NCI-H526 treated with DMSO at 0.1 percent for 48 hours (cell line): Measurements from ENCODE around the gene DNASE1L1.

Experiments used
- DNase-seq: peaks from one replicate; lab custom pipeline; 2025; lab: John Stamatoyannopoulos, UW

The DNASE1L1 gene

DNA sequence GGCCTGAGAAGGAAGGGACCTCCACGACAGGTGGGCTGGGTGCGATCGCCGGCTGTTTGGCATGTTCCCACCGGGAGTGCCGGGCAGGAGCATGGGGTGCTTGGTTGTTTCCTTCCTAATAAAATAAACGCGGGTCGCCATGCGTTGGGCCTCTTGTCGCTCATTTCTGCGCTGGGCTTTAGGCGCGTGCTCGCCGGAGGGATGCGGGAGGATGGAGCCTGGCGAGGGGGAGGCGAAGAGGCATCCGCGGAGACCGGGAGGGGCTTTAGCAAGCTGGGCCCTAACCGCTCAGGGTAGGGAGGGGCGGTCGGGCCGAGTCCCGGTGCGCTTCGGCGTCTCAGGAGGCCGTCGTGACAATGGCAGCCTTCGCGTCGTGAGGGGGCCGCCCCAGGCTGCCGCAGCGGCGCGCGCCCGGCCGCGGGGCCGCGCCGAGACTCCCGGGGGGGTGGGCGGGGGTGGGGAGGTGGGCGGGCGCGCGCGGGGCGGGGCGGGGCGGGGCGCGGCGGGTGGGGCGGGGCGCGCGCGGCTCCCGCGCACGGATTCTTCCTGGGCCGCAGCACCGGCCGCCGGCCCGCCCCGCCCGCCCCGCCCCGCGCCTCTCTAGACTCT lies 27.4 kb upstream of the DNASE1L1 start:
- DNase-seq: peak; percentile 29

DNA sequence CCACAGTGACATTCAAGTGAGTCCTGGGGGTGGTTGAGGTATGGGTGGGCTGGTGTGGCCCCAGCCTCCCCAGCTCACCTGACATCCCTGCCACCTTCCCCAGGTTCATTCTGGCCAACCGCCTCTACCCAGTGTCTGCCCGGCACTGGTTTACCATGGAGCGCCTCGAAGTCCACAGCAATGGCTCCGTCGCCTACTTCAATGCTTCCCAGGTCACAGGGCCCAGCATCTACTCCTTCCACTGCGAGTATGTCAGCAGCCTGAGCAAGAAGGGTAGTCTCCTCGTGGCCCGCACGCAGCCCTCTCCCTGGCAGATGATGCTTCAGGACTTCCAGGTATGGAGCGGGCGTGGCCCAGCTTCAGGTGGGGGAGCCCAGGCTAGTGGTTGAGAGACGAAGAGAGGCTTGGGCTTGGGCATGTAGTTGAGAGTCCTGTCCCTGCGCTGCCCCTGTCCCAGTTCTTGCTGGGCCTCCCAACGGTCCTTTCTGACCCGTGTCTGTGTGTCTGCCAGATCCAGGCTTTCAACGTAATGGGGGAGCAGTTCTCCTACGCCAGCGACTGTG lies 26.2 kb upstream of the DNASE1L1 start:
- no peak for DNase-seq

DNA sequence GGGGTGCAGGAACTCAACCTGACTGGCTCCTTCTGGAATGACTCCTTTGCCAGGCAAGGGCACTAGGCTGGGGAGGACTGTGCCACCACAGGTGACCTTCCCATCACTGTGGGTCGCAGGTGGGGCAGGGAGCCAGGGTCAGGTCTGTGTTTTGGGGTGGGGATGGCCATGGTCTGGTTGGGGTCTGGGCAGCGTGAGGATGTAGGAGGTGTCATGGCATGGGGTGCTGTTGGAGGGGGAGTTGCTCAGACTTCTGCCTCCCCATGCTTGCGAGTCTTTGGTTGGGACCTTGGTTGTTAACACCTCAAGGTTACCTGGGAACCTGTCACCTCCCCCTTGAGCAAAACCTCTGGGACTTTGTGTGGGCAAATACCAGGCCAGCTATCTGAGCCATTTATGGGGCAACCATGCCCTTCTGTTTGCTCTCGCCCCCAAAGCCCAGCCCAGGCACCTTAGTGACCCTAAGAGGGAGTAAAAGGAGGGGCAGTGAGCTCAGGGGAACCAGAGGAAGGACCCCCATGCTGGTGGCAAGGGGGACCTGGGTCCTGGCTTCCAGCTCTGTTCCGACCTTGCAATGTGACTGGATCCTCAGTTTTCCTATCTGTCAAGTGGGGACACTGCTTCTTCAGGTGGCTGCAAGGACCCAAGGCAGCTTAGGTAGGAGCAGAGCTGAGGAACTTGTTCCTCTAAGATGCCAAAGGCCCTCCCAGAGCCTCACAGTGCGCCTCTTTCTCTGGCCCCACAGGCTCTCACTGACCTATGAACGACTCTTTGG lies 25.5 kb upstream of the DNASE1L1 start:
- no peak for DNase-seq

DNA sequence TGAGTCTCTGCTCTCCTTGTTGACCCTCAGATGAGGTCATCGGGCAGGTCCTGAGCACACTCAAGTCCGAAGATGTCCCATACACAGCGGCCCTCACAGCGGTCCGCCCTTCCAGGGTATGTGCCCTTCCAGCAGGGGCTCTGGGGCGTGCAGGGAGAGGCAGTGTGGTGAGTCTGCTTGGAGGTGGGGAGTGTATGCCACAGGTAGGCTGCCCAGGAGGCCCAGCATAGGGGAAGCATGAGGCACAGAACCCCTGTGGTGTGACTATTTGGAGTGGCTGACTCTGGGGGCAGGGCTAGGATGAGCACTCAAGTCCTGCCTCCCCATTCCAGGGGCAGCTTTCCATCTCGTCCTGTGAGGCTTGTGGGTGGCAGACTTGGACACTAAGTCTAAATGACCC lies 24.6 kb upstream of the DNASE1L1 start:
- no peak for DNase-seq

DNA sequence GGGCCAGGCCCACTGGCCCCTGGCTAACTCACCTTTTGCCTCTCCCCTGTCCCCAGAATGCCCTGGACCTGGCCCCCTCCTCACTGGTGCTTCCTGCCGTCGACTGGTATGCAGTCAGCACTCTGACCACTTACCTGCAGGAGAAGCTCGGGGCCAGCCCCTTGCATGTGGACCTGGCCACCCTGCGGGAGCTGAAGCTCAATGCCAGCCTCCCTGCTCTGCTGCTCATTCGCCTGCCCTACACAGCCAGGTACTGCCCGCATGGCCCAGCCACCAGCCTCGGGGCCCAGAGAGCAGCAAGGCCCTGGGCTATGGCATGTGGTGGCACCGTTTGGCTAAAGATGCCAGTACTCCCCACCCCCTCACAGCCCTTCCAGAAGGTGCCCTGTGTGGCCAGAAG lies 23.2 kb upstream of the DNASE1L1 start:
- no peak for DNase-seq

- DNase-seq: no peak
Measured at GRCh38 chrX:154431341-154431740, 22.3 kb upstream of the DNASE1L1 start.

GRCh38 chrX:154430916-154431315 lies 21.9 kb upstream of the DNASE1L1 start:
- DNase-seq: no peak

DNA sequence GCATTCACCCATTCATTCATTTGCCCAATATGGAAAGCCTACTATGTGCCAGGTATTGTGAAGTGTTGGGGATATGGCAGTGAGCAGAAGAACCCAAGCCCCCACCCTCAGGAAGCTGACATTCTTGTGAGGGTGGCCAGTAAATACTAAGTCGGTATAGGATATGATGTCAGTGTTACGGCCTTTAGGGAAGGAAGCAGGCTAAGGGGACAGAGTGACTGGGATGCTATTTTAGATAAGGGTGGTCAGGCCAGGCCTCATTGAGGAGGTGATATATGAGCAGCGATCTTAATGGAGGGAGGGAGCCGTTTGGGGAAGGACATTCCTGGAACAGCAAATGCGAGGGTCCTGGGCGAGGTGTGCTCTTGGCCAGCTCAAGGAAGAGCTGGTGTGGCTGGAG lies 21.4 kb upstream of the DNASE1L1 start:
- no peak for DNase-seq

DNA sequence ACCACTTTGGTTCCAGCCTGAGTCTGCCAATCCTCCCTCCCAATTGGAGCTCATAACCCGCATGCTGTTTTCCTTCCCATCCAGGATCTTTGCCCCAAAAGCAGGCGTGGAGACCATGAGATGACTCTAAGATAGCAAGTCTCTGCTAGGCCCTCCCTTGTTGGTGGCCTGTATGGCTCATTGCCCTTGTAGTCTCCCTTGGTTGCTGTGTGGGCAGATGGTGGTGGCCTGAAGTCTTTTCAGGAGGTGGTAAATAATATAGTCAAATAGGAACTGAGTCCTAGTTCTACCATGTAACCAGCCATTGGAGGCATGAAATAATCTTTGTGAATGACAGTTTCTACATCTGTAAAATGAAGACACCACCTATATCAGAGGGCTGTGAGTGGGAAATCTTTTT lies 20.7 kb upstream of the DNASE1L1 start:
- no peak for DNase-seq

DNA sequence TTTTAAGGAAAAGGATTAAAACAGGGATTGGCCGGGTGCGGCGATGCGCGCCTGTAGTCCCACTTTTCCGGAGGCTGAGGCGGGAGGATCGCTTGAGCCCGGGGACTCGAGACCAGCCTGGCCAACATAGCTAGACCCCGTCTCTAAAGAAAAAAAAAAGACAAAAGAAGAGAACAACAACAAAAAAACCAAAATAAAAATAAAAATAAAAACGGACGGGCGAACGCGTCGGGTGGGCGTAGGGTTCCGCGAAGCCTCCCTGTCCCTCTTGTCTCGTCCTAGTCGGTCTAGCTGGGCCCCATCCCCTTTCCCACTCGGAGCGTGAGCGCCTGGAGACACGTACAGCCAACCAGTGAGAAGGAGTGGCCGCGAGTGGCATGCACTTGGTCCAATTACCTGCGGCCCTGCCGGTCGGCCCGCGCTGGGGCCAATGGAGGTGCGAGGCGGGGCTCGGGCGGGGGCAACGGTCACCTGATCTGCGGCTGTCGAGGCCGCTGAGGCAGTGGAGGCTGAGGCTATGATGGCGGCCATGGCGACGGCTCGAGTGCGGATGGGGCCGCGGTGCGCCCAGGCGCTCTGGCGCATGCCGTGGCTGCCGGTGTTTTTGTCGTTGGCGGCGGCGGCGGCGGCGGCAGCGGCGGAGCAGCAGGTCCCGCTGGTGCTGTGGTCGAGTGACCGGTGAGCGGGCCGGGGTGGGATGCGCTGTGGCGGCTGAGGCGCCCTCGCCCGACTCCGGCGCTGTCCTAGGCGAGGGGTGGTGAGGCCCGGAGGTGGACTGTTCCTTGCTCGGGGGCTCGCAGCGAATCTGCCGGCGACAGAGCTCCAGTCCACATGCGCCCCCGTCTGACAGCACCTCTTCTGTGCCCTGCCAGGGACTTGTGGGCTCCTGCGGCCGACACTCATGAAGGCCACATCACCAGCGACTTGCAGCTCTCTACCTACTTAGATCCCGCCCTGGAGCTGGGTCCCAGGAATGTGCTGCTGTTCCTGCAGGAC lies 19.4 kb upstream of the DNASE1L1 start, which contains the start of gene ATP6AP1:
Gene ATP6AP1 (plus strand): TSS at position 502 of the 996 bp plus-strand sequence. CDS start 16 bp downstream, at position 518.
- peak; percentile 97 for DNase-seq

GRCh38 chrX:154426916-154427770 lies 18.1 kb upstream of the DNASE1L1 start:
- no peak for DNase-seq

DNA sequence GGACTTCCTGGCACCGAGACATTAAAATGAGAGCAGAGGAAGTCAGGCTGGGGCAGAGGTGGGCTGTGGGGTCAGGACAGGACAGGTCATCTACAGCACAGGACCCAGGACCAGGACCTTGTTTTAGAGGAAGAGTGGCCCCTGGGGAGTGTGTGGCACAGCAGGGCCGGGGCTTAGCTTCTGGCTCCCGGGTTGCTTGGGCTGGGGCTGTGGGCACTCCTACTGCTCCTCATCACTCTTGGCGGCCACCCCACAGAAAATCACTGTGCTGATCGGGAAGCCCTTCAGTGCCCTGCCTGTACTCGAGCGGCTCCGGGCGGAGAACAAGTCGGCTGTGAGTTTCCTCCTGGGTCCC lies 11.3 kb upstream of the DNASE1L1 start:
- DNase-seq: no peak

DNA sequence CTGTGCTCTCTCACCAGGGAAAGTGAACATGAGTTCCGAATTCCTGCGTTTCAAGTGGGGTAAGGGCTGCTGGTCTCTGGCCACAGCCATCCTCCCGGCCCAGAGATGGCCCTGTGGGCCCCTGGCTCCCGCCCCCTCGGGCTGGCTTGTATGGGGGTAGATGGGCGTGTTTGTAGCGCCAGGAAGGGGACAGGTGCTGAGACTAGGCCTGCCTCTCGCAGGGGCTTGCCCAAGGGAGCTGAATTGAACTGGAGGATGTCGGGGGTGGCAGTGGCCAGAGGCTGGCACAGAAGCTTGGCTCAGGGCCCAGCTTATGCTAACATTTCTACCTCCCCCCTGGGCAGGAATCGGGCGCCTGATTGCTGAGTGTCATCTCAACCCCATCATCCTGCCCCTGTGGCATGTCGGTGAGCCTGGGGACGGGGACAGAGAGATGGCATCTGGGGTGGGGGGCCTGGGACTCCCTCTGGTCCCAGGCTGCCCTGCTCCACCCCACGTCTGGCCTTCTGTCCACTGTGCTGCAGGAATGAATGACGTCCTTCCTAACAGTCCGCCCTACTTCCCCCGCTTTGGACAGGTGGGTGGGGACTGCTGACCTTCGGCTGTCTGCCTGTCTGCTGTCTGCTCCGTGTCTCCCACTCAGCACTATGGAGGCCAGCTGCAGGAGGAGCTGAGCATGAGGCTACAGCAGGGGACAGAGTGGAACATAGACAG lies 10.8 kb upstream of the DNASE1L1 start:
- DNase-seq: no peak

DNA sequence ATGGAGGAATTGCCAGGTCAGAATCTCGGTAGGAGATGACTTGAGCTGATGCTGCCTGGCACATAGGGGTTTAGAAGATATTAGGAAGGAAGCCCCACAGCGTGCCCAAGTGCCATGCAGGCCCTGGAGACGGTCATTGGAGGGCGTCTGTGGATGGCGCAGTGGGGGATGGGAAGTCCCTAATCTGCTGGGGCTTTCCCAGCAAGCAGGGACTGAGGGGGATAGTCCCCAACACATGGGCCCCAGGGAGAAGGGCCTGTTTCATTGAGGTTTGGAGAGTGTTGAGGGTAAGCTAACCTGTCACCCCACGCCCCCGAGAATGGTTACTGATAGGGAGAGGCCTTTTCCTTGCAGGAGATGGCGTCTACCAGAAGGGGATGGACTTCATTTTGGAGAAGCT lies 10.1 kb upstream of the DNASE1L1 start:
- no peak for DNase-seq

DNA sequence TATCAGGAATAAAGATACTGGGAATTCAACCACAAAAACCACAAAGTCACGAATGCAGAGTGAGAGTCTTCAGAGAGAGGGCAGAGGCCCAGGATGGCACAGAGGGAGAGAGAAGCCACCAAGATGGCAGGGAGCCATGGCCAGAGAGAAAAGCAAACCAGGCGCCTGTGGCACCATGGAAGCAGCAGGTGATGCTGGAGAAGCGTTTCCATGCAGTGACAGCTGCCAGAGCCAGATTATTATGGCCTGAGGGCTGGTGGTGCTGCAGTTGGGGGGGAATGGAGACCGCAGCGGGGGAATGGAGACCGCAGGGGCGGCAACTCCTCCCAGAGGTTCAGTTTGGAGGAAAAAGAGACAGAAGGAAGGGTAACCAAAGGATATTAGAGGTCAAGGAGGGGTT lies 8.1 kb upstream of the DNASE1L1 start:
- DNase-seq: no peak

- no peak for DNase-seq
Measured at GRCh38 chrX:154413142-154413541, 4.1 kb upstream of the DNASE1L1 start.

- no peak for DNase-seq
Measured at GRCh38 chrX:154412468-154412867, 3.4 kb upstream of the DNASE1L1 start.

- DNase-seq: peak; percentile 81
Measured at GRCh38 chrX:154411981-154412340, 2.9 kb upstream of the DNASE1L1 start.

DNA sequence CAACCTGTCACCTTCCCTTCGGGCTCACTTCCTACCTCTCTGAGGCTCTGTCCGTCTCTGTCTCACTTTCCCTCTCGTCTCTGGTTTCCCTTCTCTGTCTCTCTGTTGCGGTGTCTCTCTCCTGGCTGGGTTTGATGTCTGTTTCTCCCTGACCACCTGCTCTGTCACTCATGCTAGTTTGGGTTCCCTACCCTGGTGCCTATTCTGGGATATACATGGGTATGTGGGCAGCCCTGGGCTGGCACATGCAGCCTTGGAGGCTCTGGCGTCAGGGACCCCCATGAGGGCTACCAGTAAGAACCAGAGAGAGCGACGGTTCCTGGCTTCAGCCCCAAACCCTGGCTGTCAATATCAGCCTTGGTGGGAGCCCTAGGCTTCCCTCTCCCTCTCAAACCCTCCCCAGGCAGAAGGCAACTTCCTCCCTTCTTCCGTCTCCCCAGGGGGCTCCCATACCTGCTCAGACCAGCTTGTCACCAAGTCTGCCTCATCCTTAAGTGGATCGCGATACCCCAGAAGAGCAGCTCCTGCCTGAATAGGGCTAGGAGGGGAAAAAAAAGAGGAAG lies 314 bp downstream of the DNASE1L1 start:
- DNase-seq: no peak

DNA sequence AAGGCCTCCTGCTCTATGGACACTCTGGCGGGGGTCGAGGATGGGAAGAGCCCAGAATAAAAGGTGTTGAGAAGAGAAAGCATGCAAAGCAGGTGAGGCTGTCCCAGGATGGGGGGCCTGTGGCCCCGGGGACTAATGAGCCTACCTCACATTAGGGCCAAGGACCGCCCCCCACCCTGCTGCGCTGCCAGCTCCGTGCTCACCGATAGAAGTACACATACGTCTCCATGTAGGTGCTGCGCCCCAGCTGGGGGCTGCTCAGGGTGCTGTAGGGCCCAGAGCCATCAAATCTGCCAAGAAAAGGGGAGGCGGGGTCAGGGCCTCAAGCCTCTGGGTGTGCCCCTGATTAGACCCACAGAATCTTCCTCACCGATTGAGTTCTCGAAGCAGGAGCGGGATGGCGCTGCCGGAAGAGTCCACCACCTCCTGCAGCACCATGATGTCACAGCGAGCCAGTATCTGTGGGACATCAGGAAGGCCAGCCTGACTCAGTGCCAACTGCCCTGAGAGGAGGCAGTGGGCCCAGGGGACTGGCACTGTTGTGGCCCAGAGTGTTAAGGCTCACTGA lies 4.3 kb downstream of the DNASE1L1 start:
- DNase-seq: no peak
